ENCODE measurements around the gene SPOCK1.

DNA sequence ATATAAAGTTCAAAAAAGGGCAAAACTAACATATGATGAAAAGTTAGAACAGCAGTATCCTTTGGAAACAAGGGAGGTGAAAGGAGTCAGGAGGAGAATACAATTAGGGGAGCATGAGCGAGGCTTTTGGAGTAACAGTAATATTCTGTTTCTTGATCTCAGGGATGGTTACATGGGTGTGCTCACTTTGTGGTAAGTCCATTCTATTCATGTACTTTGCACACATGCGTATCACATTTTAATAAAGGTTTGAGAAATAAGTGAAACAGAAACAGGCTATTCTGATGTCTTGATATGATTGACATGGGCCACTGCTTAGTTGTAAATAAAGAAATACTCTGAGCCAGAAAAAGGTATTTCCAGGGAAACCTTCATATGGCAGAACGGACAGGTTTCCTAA is 208.8 kb downstream of the SPOCK1 start:
- TF ChIP-seq, protein P1, sequence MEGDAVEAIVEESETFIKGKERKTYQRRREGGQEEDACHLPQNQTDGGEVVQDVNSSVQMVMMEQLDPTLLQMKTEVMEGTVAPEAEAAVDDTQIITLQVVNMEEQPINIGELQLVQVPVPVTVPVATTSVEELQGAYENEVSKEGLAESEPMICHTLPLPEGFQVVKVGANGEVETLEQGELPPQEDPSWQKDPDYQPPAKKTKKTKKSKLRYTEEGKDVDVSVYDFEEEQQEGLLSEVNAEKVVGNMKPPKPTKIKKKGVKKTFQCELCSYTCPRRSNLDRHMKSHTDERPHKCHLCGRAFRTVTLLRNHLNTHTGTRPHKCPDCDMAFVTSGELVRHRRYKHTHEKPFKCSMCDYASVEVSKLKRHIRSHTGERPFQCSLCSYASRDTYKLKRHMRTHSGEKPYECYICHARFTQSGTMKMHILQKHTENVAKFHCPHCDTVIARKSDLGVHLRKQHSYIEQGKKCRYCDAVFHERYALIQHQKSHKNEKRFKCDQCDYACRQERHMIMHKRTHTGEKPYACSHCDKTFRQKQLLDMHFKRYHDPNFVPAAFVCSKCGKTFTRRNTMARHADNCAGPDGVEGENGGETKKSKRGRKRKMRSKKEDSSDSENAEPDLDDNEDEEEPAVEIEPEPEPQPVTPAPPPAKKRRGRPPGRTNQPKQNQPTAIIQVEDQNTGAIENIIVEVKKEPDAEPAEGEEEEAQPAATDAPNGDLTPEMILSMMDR (IDR thresholded peaks at IDR 0.05; ENCODE audit: extremely low read depth in 1 of 2, insufficient read depth in 1 of 2, low read depth in 1 of 2, low read length in 2 of 2), result no peak
- TF ChIP-seq MYC (IDR thresholded peaks at IDR 0.05; ENCODE audit: low read depth, low read length) (no peak), EZH2 (IDR thresholded peaks at IDR 0.05; ENCODE audit: borderline replicate concordance, low read depth, low read length, severe bottlenecking) (no peak), POLR2AphosphoS5 (IDR thresholded peaks at IDR 0.05; ENCODE audit: insufficient read depth, low read depth, low read length) (no peak), POLR2A (IDR thresholded peaks at IDR 0.05; ENCODE audit: low read depth, low read length) (no peak)

Data from endothelial cell of umbilical vein (primary cell).